NT2/D1 (cell line): ENCODE results near the gene SPIRE2.
A peak's percentile ranks its signal among the peaks of the same experiment; 100 is the strongest.

Experiments
- DNase-seq: peaks from one replicate; pipeline ENCODE4 v3.0.0-alpha.2; 2011; ENCODE audit warnings: low read depth, low spot score
- H3K27me3 ChIP-seq: 2 replicates; pipeline ENCODE4 v1.6.0; 2011; ENCODE audit warnings: mild to moderate bottlenecking; ENCODE audit not compliant: insufficient read length, insufficient read depth
- H3K36me3 ChIP-seq: 2 replicates; pipeline ENCODE4 v1.6.1; 2011; ENCODE audit warnings: mild to moderate bottlenecking, low read length, mixed read lengths; ENCODE audit not compliant: insufficient read depth, insufficient read length
- H3K4me1 ChIP-seq: 2 replicates; pipeline ENCODE4 v1.5.1; 2011; ENCODE audit not compliant: insufficient read depth, insufficient read length
- H3K4me3 ChIP-seq: 2 replicates; pipeline ENCODE4 v1.5.1; 2011; ENCODE audit warnings: low read depth; ENCODE audit not compliant: insufficient read length
- H3K9ac ChIP-seq: 2 replicates; pipeline ENCODE4 v1.6.0; 2011; ENCODE audit warnings: low read depth; ENCODE audit not compliant: insufficient read length
- H3K9me3 ChIP-seq: 2 replicates; pipeline ENCODE4 v1.5.1; 2011; ENCODE audit warnings: mild to moderate bottlenecking, low read length; ENCODE audit not compliant: insufficient read depth
- SUZ12 ChIP-seq: IDR thresholded peaks from 2 replicates; pipeline ENCODE4 v1.6.1; 2011; ENCODE audit not compliant: insufficient read length, insufficient read depth; ENCODE audit errors: extremely low read depth
- YY1 ChIP-seq: IDR thresholded peaks from 2 replicates; pipeline ENCODE4 v1.6.1; 2011; ENCODE audit not compliant: insufficient read length, insufficient read depth
- ZNF274 ChIP-seq: IDR thresholded peaks from 2 replicates; pipeline ENCODE4 v1.6.1; 2011; ENCODE audit warnings: mild to moderate bottlenecking, low read depth, low read length

The SPIRE2 gene

DNA sequence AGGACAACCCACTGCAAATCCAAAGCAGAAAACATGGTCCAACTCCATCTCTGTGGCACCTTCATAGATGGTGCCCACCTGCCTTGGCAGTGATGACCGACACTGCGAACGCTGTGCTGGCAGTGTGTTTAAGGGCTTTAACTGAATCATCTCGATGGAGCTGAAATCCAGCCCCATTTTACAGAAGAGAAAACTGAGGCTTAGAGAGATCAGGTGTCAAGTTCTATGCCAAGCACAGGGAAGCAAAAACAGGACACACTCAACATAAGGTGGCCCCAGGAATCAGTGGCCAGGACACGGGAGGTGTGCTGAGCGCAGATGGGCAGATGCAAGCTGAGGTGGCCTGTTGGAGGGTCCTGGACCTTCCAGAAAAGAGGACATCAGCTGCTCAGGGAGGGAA is 34.5 kb downstream of the SPIRE2 start:
- Histone ChIP-seq H3K36me3 (peaks cover 42% of the 10 kb centered on the region), H3K4me3 (no peak overlapping the region), H3K4me1 (peaks cover 14% of the 10 kb centered on the region), H3K9ac (no peak overlapping the region), H3K27me3 (no peaks in the 10 kb centered on the region), H3K9me3 (peaks cover 10% of the 10 kb centered on the region)
- no peak for DNase-seq
- no peak for TF ChIP-seq SUZ12

- peaks cover 47% of the 10 kb centered on the region for H3K36me3 ChIP-seq
- DNase-seq: no peak
- H3K27me3 ChIP-seq: no peaks in the 10 kb centered on the region
- TF ChIP-seq YY1 (no peak), SUZ12 (no peak), ZNF274 (no peak)
- H3K9ac ChIP-seq: peak overlapping the region; percentile 17
- peaks cover 14% of the 10 kb centered on the region for H3K4me1 ChIP-seq
- peaks cover 21% of the 10 kb centered on the region for H3K9me3 ChIP-seq
- no peak overlapping the region for H3K4me3 ChIP-seq
Measured at GRCh38 chr16:89863741-89864526, 35.7 kb downstream of the SPIRE2 start.

GRCh38 chr16:89864527-89864820 is 36.2 kb downstream of the SPIRE2 start:
- H3K36me3 ChIP-seq: peaks cover 52% of the 10 kb centered on the region
- no peak for TF ChIP-seq SUZ12
- TF ChIP-seq YY1: no peak
- TF ChIP-seq ZNF274: no peak
- no peaks in the 10 kb centered on the region for H3K27me3 ChIP-seq
- H3K4me1 ChIP-seq: peaks cover 18% of the 10 kb centered on the region
- no peak overlapping the region for H3K4me3 ChIP-seq
- no peak for DNase-seq
- peaks cover 21% of the 10 kb centered on the region for H3K9me3 ChIP-seq
- H3K9ac ChIP-seq: no peak overlapping the region

GRCh38 chr16:89867918-89868317 is 39.6 kb downstream of the SPIRE2 start:
- H3K4me3 ChIP-seq: no peak overlapping the region
- no peaks in the 10 kb centered on the region for H3K27me3 ChIP-seq
- H3K4me1 ChIP-seq: peaks cover 14% of the 10 kb centered on the region
- no peak overlapping the region for H3K9ac ChIP-seq
- peaks cover 21% of the 10 kb centered on the region for H3K9me3 ChIP-seq
- peaks cover 53% of the 10 kb centered on the region for H3K36me3 ChIP-seq
- no peak for TF ChIP-seq ZNF274
- no peak for TF ChIP-seq YY1
- TF ChIP-seq SUZ12: no peak
- no peak for DNase-seq

DNA sequence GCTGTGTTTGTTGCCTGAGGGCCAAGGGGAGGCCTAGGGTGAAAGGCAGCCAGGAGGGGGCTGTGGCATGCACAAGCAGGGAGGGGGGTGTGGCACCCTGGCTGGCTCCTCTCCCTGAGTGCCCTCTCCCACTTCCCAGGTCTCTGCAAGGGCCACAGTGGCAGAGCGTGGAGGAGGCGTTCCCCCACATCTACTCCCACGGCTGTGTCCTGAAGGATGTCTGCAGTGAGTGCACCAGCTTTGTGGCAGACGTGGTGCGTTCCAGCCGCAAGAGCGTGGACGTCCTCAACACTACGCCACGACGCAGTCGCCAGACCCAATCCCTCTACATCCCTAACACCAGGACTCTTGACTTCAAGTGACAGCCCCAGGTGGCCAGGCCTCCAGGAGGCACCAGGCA is 41.6 kb downstream of the SPIRE2 start:
- no peak for DNase-seq
- no peak for TF ChIP-seq ZNF274
- TF ChIP-seq SUZ12: no peak
- no peak for TF ChIP-seq YY1
- Histone ChIP-seq H3K9me3 (peaks cover 26% of the 10 kb centered on the region), H3K27me3 (no peaks in the 10 kb centered on the region), H3K4me1 (peaks cover 6% of the 10 kb centered on the region), H3K36me3 (peaks cover 45% of the 10 kb centered on the region), H3K4me3 (no peak overlapping the region), H3K9ac (peak overlapping the region; percentile 4)

- peaks cover 31% of the 10 kb centered on the region for H3K9me3 ChIP-seq
- no peak overlapping the region for H3K4me3 ChIP-seq
- no peak overlapping the region for H3K9ac ChIP-seq
- DNase-seq: no peak
- H3K4me1 ChIP-seq: peaks cover 6% of the 10 kb centered on the region
- H3K27me3 ChIP-seq: no peaks in the 10 kb centered on the region
- H3K36me3 ChIP-seq: peaks cover 45% of the 10 kb centered on the region
- no peak for TF ChIP-seq YY1
- no peak for TF ChIP-seq SUZ12
- no peak for TF ChIP-seq ZNF274
Measured at GRCh38 chr16:89870440-89870839, 42.2 kb downstream of the SPIRE2 start.

DNA sequence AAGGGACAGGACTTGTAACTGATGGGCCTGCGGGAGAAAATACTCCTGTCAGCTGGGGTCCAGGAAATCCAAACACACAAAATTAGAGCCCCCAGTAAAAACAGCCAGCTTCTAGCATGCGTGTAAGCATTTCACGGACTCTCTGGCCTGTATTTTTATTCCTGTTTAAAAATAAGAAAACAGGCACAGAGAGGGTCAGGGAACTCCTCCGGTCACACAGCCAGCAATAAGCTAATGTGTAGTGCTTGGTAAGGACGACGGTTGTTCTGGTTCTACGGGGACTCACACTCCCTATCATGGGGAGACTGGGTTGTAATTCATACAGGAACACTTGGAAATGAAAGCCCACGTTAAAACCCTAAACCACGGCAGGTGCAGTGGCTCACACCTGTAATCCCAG is 43.6 kb downstream of the SPIRE2 start:
- no peak overlapping the region for H3K4me3 ChIP-seq
- peaks cover 6% of the 10 kb centered on the region for H3K4me1 ChIP-seq
- no peak for DNase-seq
- H3K27me3 ChIP-seq: no peaks in the 10 kb centered on the region
- no peak for TF ChIP-seq SUZ12
- TF ChIP-seq YY1: no peak
- TF ChIP-seq ZNF274: no peak
- H3K36me3 ChIP-seq: peaks cover 54% of the 10 kb centered on the region
- peak overlapping the region; percentile 8 for H3K9ac ChIP-seq
- H3K9me3 ChIP-seq: peaks cover 38% of the 10 kb centered on the region
